A549 (cell line): ENCODE data around the gene ACAD9.
A peak's percentile ranks its signal among the peaks of the same experiment; 100 is the strongest.

Source experiments
- CTCF ChIP-seq: fragments of >200 bp; sonication (Bioruptor Twin); formaldehyde crosslinking; IDR thresholded peaks from 3 replicates; pipeline ENCODE4 v1.5.1; 2016
- ESRRA ChIP-seq: fragments of 150-350 bp; IDR thresholded peaks from 2 replicates; pipeline ENCODE4 v1.6.1; 2014; ENCODE audit warnings: mild to moderate bottlenecking, low read length, borderline replicate concordance
- JUN ChIP-seq, 2 experiments: fragments of >200 bp; sonication (Bioruptor Twin); formaldehyde crosslinking; IDR thresholded peaks; 2 replicates in 1 of 2; 3 replicates in 1 of 2; pipeline ENCODE4 v1.6.1; 2016 to 2017
- MAX ChIP-seq: IDR thresholded peaks from 2 replicates; pipeline ENCODE4 v1.6.1; 2012
- NR3C1 ChIP-seq: fragments of >200 bp; sonication (Bioruptor Twin); formaldehyde crosslinking; IDR thresholded peaks from 3 replicates; pipeline ENCODE4 v1.6.1; 2017
- RAD21 ChIP-seq, 2 experiments: fragments of >200 bp in 1 of 2; sonication (Bioruptor Twin) in 1 of 2; formaldehyde crosslinking in 1 of 2; IDR thresholded peaks in 1 of 2; conservative IDR thresholded peaks in 1 of 2; 2 replicates in 1 of 2; 3 replicates in 1 of 2; pipeline ENCODE4 v1.6.1; 2012 to 2018; ENCODE audit warnings: inconsistent platforms in 1 of 2
- RCOR1 ChIP-seq: fragments of 150-350 bp; IDR thresholded peaks from 2 replicates; pipeline ENCODE4 v1.6.1; 2014; ENCODE audit warnings: antibody characterized with exemption, low read length, low read depth
- SMC3 ChIP-seq: fragments of >200 bp; sonication (Bioruptor Twin); formaldehyde crosslinking; IDR thresholded peaks from 3 replicates; pipeline ENCODE4 v1.6.1; 2018; ENCODE audit warnings: inconsistent platforms

GRCh38 chr3:128950223-128950938 is 71.0 kb downstream of the ACAD9 start:
- TF ChIP-seq MAX (no peak), CTCF (no peak), SMC3 (no peak), ESRRA (no peak), RAD21 (conservative IDR thresholded peaks at IDR 0.05 in 1 of 2, IDR thresholded peaks at IDR 0.05 in 1 of 2) (peak; percentile 28 to 50; a peak in 3 of 5 replicates), RCOR1 (no peak), JUN (IDR thresholded peaks at IDR 0.05) (no peak), NR3C1 (no peak)
